ENCODE measurements around the gene ZDHHC11B.

Gene ZDHHC11B

DNA sequence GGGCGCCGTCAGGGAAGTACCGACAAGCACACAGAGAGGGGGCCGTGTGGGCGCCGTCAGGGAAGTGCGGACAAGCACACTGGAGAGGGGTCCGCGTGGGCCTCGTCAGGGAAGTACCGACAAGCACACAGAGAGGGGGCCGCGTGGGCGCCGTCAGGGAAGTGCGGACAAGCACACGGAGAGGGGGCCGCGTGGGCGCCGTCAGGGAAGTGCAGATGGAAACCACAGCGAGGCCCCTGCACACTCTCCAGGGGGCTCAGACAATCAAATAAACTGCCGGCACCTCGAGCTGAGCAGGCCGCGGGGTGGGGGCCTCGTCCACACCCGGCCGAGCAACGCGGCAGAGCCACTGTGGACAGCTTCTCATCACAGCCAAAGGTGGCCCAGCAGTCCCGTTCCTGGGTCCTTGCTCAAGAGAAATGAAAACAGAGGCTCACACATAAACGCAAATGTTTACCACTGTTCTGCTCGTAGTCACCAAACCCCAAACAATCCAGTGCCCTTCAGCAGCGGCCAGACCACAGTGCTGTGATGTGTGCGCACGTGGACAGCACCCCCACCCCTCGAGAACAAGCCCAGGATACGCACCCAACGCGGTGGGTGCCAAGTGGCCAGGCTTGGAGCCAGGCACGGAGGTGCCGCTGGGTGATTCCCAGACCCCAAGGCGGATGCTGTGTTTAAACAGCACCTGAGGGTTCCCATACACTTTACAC is 116.1 kb downstream of the ZDHHC11B start:
- H3K27me3 ChIP-seq (ENCODE audit: control insufficient read depth in 1 of 2, insufficient read depth in 2 of 2, low read length in 2 of 2): no peaks in the 10 kb centered on the region
- H3K9me3 ChIP-seq (ENCODE audit: control insufficient read depth in 2 of 2, low read length in 2 of 2): no peaks in the 10 kb centered on the region
- H3K36me3 ChIP-seq (ENCODE audit: control insufficient read depth in 2 of 2, insufficient read depth in 2 of 2, low read length in 2 of 2): peaks cover 16 to 18% of the 10 kb centered on the region in 2 donors
- H3K27ac ChIP-seq (ENCODE audit: low read length): peak overlapping the region; percentile 66
- H3K4me1 ChIP-seq (ENCODE audit: control insufficient read depth, insufficient read depth, low read length): peaks cover 57% of the 10 kb centered on the region
- peak overlapping the region in 1 of 2 donors; percentile 29 for H3K4me3 ChIP-seq (ENCODE audit: low read length in 2 of 2)
- H3K9ac ChIP-seq (ENCODE audit: low read length in 2 of 2): peak overlapping the region in 1 of 2 donors; percentile 21

DNA sequence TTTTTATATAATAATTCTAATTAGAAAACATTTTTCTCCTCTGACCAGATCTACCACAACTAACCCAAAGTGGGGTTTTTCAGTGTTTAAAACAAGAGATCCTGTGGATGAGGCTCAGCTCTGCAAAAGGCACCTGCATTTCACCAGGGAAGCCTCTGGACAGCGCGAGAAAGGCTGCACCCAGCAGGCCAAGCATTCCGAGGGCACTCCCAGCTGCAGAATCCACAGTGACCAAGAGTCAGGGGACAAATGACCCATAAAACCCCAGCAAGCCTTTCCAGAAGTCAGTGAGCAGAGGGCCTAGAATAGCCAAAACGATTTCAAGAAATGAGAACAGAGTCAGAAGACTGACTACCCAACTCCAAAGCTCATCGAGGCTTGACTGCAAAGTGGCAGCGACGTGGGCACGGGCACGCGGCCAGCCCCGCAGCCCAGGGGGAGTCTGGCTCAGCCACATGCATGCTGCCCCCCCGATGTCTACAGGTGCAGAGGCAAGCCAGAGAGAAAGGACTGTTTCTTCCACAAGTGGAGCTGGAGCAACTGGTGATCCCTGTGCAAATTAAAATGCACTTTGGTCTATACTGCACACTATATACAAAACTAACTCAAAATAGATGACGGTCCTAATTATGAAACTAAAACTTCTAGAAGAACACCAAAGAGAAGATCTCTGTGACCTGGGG is 117.6 kb downstream of the ZDHHC11B start:
- no peak overlapping the region for H3K9ac ChIP-seq (ENCODE audit: low read length in 2 of 2)
- no peak overlapping the region for H3K27ac ChIP-seq (ENCODE audit: low read length)

DNA sequence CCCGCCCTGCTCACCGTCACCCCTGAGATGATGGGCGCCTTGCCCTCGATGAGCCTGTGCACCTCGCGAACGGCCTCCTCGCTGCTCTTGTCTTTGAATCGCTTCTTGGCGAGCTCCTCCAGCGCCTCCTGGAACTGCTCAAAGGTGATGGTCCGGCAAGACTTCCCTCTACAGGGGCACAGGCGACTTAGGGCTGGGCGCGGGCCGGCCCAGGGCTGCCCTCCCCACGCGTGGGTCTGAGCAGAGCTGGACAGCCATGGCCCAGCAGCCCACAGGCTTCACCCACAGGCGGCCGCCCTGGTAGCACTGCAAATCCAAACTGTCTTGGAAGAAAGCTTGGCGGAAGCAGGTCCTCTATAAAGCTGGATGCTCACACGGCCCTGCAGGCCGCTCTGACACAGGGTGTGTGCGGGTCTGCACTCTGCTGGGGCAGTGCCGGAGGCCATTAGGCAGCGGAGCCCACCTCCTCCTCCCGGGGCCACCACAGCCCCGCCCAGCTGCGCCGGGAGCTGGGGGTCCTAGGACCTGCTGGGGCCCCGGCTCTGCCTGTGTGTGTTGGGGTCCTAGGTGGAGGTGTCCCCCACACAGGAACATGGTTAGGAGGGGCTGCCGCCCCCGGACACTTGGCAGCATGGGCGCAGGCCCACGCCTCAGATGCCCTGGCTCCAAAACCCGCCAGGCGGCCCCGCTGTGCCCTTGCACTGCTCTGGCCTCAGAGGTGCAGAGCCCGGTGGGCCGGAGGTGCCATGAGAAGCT is 118.4 kb downstream of the ZDHHC11B start:
- no peaks in the 10 kb centered on the region for H3K27me3 ChIP-seq (ENCODE audit: control insufficient read depth in 1 of 2, insufficient read depth in 2 of 2, low read length in 2 of 2)
- H3K4me3 ChIP-seq (ENCODE audit: low read length in 2 of 2): no peak overlapping the region
- no peak overlapping the region for H3K27ac ChIP-seq (ENCODE audit: low read length)
- no peak overlapping the region for H3K9ac ChIP-seq (ENCODE audit: low read length in 2 of 2)
- no peaks in the 10 kb centered on the region for H3K9me3 ChIP-seq (ENCODE audit: control insufficient read depth in 2 of 2, low read length in 2 of 2)
- peaks cover 34% of the 10 kb centered on the region for H3K4me1 ChIP-seq (ENCODE audit: control insufficient read depth, insufficient read depth, low read length)
- H3K36me3 ChIP-seq (ENCODE audit: control insufficient read depth in 2 of 2, insufficient read depth in 2 of 2, low read length in 2 of 2): peaks cover 37 to 38% of the 10 kb centered on the region in 2 donors

More for the DNA sequence above, 117.6 kb downstream of the ZDHHC11B start:
- Histone ChIP-seq H3K9me3 (ENCODE audit: control insufficient read depth in 2 of 2, low read length in 2 of 2) (no peaks in the 10 kb centered on the region), H3K36me3 (ENCODE audit: control insufficient read depth in 2 of 2, insufficient read depth in 2 of 2, low read length in 2 of 2) (peaks cover 29% of the 10 kb centered on the region in 2 donors), H3K4me1 (ENCODE audit: control insufficient read depth, insufficient read depth, low read length) (peaks cover 43% of the 10 kb centered on the region), H3K27me3 (ENCODE audit: control insufficient read depth in 1 of 2, insufficient read depth in 2 of 2, low read length in 2 of 2) (no peaks in the 10 kb centered on the region), H3K4me3 (ENCODE audit: low read length in 2 of 2) (no peak overlapping the region)

DNA sequence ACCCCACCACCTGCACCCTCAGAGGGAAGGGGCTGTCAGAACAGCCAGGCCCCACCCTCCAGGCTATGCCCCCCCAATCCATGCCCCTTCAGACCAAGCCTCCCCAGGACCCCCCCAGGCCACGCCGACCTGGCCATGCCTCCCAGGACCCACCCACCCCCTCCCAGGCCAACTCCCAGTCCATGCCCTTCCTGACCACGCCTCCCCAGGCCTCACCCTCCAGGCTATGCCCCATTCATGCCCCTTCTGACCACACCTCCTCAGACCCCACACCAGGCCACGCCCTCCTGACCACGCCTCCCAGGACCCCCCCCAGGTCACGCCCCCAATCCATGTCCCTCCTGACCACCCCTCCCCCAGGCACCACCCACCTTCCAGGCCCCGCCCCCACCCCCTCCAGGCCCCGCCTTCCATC is 119.0 kb downstream of the ZDHHC11B start:
- Histone ChIP-seq H3K36me3 (ENCODE audit: control insufficient read depth in 2 of 2, insufficient read depth in 2 of 2, low read length in 2 of 2) (peaks cover 40 to 42% of the 10 kb centered on the region in 2 donors), H3K27ac (ENCODE audit: low read length) (no peak overlapping the region), H3K4me3 (ENCODE audit: low read length in 2 of 2) (no peak overlapping the region), H3K9ac (ENCODE audit: low read length in 2 of 2) (no peak overlapping the region), H3K9me3 (ENCODE audit: control insufficient read depth in 2 of 2, low read length in 2 of 2) (no peaks in the 10 kb centered on the region), H3K27me3 (ENCODE audit: control insufficient read depth in 1 of 2, insufficient read depth in 2 of 2, low read length in 2 of 2) (no peaks in the 10 kb centered on the region), H3K4me1 (ENCODE audit: control insufficient read depth, insufficient read depth, low read length) (peaks cover 29% of the 10 kb centered on the region)

DNA sequence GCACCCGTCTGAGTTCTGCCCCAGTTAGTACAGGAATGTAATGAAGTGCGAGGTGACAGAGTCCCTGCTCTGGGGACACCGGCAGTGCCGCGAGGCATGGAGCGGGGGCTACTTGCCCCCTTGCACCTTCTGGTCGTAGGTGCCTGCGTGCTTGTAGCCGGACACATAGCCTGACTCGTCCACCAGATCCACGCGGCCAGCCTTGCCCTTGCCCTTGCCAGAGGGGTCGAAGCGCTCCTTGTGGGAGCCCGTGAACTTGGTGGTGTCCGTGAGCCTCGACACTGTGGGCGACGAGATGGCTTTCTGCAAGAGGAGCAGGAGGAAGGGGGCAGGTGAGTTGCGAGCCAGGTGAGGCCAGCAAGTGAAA is 119.6 kb downstream of the ZDHHC11B start:
- Histone ChIP-seq H3K9me3 (ENCODE audit: control insufficient read depth in 2 of 2, low read length in 2 of 2) (no peaks in the 10 kb centered on the region), H3K36me3 (ENCODE audit: control insufficient read depth in 2 of 2, insufficient read depth in 2 of 2, low read length in 2 of 2) (peaks cover 40 to 43% of the 10 kb centered on the region in 2 donors), H3K9ac (ENCODE audit: low read length in 2 of 2) (no peak overlapping the region), H3K4me1 (ENCODE audit: control insufficient read depth, insufficient read depth, low read length) (peaks cover 24% of the 10 kb centered on the region), H3K4me3 (ENCODE audit: low read length in 2 of 2) (no peak overlapping the region), H3K27ac (ENCODE audit: low read length) (no peak overlapping the region), H3K27me3 (ENCODE audit: control insufficient read depth in 1 of 2, insufficient read depth in 2 of 2, low read length in 2 of 2) (no peaks in the 10 kb centered on the region)

DNA sequence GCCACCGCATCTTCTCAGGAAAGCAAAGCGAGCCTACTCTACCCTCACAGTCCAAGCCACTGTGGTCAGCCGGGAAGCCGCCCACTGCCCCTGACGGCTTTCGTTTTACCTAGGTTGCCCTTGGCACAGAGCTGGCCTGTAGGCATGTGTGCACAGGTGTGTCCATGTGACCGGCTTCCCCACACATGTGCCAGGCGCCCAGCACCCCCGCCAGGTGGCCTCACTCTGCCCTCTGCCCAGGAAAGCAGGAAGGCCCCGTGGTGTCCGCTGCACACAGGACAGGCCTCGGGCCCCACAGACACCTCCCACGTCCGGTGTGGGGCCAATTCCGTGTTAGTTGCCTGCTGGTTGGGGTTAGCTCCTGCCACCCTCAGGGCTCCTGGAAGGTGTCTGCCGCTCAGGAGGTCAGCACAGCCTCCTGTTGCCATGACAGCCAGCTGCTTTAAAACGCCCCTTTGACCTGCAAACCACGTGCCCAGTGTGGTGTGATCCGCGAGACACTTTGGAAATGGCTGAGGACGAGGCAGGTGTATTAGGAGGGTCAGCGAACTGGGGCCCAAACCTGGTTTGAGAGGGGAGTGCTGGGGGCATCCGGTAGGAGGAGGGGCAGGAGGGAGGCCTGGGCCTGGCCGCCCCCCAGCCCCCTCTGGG is 120.1 kb downstream of the ZDHHC11B start:
- Histone ChIP-seq H3K9me3 (ENCODE audit: control insufficient read depth in 2 of 2, low read length in 2 of 2) (no peaks in the 10 kb centered on the region), H3K9ac (ENCODE audit: low read length in 2 of 2) (no peak overlapping the region), H3K36me3 (ENCODE audit: control insufficient read depth in 2 of 2, insufficient read depth in 2 of 2, low read length in 2 of 2) (peaks cover 44 to 48% of the 10 kb centered on the region in 2 donors), H3K27ac (ENCODE audit: low read length) (no peak overlapping the region), H3K27me3 (ENCODE audit: control insufficient read depth in 1 of 2, insufficient read depth in 2 of 2, low read length in 2 of 2) (no peaks in the 10 kb centered on the region), H3K4me1 (ENCODE audit: control insufficient read depth, insufficient read depth, low read length) (peaks cover 19% of the 10 kb centered on the region), H3K4me3 (ENCODE audit: low read length in 2 of 2) (no peak overlapping the region)

DNA sequence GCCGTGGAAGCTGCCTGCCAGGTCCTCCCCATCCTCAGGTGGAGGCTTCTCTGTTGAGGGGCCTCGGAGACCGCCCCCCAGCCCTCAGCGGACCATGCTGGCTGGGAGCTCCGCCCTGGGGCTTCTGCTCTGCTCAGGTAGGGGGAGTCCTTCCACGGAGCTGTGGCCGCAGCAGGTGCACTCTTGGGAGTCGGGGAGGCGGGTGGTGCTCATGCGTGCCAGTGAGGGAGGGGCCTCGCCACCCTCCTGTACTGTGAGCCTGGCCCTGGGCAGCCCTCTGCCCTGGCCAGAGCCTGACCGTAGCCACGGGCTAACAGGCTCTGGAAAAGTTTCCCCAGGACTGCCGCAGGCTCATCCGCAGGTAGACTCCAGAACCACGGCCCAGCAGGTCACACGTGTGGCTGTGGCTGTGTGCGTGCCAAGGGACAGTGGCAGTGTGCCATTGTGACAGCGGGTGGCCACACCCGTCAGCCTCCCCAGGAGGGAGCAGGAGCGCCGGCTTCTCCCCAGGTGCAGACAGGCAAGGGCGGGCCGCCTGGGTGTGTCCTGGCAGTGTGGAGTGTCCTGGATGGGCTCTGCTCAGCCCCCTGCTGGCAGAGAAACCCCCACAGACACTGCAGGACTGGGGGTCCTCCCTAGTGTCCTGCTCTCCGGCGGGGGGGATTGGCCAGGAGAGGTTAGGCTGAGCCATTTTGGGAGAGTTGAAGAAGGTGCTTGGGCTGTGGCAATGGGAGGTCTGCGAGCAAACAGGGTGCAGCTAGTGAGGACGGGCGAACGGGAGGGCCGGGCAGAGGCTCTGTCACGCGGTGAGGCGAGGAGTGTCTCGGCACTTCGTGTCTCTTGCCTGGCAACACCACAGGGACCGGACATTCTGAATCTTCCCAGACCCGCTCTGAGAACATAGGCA is 120.8 kb downstream of the ZDHHC11B start:
- H3K9me3 ChIP-seq (ENCODE audit: control insufficient read depth in 2 of 2, low read length in 2 of 2): no peaks in the 10 kb centered on the region
- H3K4me1 ChIP-seq (ENCODE audit: control insufficient read depth, insufficient read depth, low read length): peaks cover 11% of the 10 kb centered on the region
- H3K9ac ChIP-seq (ENCODE audit: low read length in 2 of 2): no peak overlapping the region
- no peak overlapping the region for H3K27ac ChIP-seq (ENCODE audit: low read length)
- no peak overlapping the region for H3K4me3 ChIP-seq (ENCODE audit: low read length in 2 of 2)
- no peaks in the 10 kb centered on the region for H3K27me3 ChIP-seq (ENCODE audit: control insufficient read depth in 1 of 2, insufficient read depth in 2 of 2, low read length in 2 of 2)
- H3K36me3 ChIP-seq (ENCODE audit: control insufficient read depth in 2 of 2, insufficient read depth in 2 of 2, low read length in 2 of 2): peaks cover 46 to 51% of the 10 kb centered on the region in 2 donors

DNA sequence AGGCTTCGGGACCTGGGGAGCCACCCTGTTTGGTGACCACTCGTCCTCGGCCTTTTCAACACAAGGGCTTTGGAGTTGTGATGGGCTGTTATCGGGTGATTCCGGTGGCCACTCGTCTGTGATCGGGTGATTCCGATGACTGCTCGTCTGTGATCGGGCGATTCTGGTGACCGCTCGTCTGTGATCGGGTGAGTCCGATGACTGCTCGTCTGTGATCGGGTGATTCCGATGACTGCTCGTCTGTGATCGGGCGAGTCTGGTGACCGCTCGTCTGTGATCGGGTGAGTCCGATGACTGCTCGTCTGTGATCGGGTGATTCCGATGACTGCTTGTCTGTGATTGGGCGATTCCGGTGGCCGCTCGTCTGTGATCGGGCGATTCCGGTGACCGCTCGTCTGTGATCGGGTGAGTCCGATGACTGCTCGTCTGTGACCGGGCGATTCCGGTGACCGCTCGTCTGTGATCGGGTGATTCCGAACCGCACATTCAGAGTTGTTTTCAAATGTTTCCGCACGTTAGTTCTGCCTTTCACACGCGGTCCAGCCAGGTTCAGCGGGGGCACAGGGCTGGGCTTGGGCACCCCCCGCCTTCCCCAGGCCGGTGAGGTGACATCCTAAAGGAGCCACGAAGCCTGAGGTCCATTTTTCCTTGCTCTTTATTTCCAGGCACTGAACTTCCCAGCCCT is 121.6 kb downstream of the ZDHHC11B start:
- Histone ChIP-seq H3K9me3 (ENCODE audit: control insufficient read depth in 2 of 2, low read length in 2 of 2) (no peaks in the 10 kb centered on the region), H3K27ac (ENCODE audit: low read length) (no peak overlapping the region), H3K9ac (ENCODE audit: low read length in 2 of 2) (no peak overlapping the region), H3K4me3 (ENCODE audit: low read length in 2 of 2) (no peak overlapping the region), H3K27me3 (ENCODE audit: control insufficient read depth in 1 of 2, insufficient read depth in 2 of 2, low read length in 2 of 2) (no peaks in the 10 kb centered on the region), H3K4me1 (ENCODE audit: control insufficient read depth, insufficient read depth, low read length) (peaks cover 7% of the 10 kb centered on the region), H3K36me3 (ENCODE audit: control insufficient read depth in 2 of 2, insufficient read depth in 2 of 2, low read length in 2 of 2) (peaks cover 47 to 54% of the 10 kb centered on the region in 2 donors)

DNA sequence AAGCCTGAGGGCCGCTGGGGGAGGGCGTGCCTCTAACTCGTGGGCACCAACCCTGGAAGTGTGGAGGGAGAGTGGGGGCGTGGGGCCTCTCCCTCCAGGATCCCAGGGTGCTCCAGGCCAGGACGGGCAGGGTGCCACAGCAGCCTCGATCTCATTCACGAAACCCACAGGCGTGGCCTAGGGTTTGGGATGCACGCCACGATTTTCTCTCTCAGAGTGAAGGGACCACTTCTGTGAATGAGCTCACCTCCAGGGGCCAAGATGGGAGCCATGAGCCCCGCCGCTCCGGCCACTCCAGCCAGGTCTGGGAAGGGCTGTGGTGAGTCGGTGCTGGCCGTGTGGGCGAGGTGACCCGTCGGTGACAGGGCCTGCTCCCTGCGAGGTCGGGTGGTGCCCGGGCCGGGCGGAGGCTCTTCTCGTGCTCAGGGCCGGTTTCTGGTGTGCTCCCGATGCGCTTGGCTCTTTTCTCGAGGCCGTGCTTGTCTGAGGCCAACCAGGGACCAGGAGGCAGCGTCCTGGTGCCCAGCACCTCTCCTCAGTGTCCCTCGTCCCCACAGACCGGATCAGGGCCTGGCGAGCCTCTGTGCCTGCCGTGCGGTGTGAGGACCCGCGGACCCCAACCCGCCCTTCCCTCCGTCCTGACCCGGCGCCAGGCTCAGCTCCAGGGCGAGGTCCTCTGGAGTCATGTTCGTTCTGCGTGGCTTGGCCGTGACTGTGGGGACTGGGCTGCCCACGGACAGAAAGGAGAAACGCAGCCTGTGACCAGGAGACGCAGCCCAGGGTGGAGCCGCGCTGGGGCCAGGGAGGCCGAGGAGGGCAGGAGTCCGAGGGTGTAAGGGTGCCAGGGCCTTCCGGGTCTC is 122.4 kb downstream of the ZDHHC11B start:
- H3K9ac ChIP-seq (ENCODE audit: low read length in 2 of 2): no peak overlapping the region
- peaks cover 5% of the 10 kb centered on the region for H3K4me1 ChIP-seq (ENCODE audit: control insufficient read depth, insufficient read depth, low read length)
- no peaks in the 10 kb centered on the region for H3K27me3 ChIP-seq (ENCODE audit: control insufficient read depth in 1 of 2, insufficient read depth in 2 of 2, low read length in 2 of 2)
- H3K36me3 ChIP-seq (ENCODE audit: control insufficient read depth in 2 of 2, insufficient read depth in 2 of 2, low read length in 2 of 2): peaks cover 52 to 59% of the 10 kb centered on the region in 2 donors
- H3K9me3 ChIP-seq (ENCODE audit: control insufficient read depth in 2 of 2, low read length in 2 of 2): peaks cover 0 to 4% of the 10 kb centered on the region in 2 donors
- no peak overlapping the region for H3K27ac ChIP-seq (ENCODE audit: low read length)
- no peak overlapping the region for H3K4me3 ChIP-seq (ENCODE audit: low read length in 2 of 2)

Measured in stomach smooth muscle (tissue), 2 donors.